GM23338 (cell line): ENCODE measurements around the gene PXK.

Experiments
- CREB1 ChIP-seq: fragments of 250-450 bp; sonication (Bioruptor Pico); IDR thresholded peaks from 2 replicates; pipeline ENCODE4 v1.5.0; 2020; ENCODE audit warnings: low read depth, mild to moderate bottlenecking, moderate library complexity
- CTCF ChIP-seq, 2 experiments: fragments of 200-600 bp in 1 of 2; sonication (generic) in 1 of 2; conservative IDR thresholded peaks; 2 replicates each; pipeline versions ENCODE4 v1.5.1 to v1.6.1; 2016 to 2017; ENCODE audit warnings: antibody characterized with exemption in 2 of 2, low read depth in 2 of 2, mild to moderate bottlenecking in 2 of 2, moderate library complexity in 1 of 2
- EZH2 ChIP-seq: fragments of 200-600 bp; sonication (generic); IDR thresholded peaks from one replicate; pipeline ENCODE4 v1.8.0; 2017; ENCODE audit warnings: antibody characterized with exemption, mild to moderate bottlenecking, low read depth; ENCODE audit not compliant: unreplicated experiment
- EZH2phosphoT487 ChIP-seq: fragments of 200-600 bp; sonication (generic); IDR thresholded peaks from one replicate; pipeline ENCODE4 v1.8.1; 2018; ENCODE audit warnings: antibody characterized with exemption; ENCODE audit not compliant: unreplicated experiment
- JUNB ChIP-seq: IDR thresholded peaks from one replicate; pipeline ENCODE4 v1.6.1; 2016; ENCODE audit warnings: antibody characterized with exemption; ENCODE audit not compliant: unreplicated experiment
- POLR2AphosphoS5 ChIP-seq: IDR thresholded peaks from 2 replicates; pipeline ENCODE4 v1.6.1; 2016; ENCODE audit warnings: antibody characterized with exemption, low read depth
- REST ChIP-seq: IDR thresholded peaks from one replicate; pipeline ENCODE4 v1.6.1; 2018; ENCODE audit warnings: antibody characterized with exemption; ENCODE audit not compliant: unreplicated experiment
- ZNF331 ChIP-seq: fragments of 250-450 bp; sonication (Bioruptor Pico); IDR thresholded peaks from 2 replicates; pipeline ENCODE4 v1.5.0; 2020; ENCODE audit warnings: low read depth, mild to moderate bottlenecking, moderate library complexity
- ZNF462 ChIP-seq: fragments of 250-450 bp; sonication (Bioruptor Pico); IDR thresholded peaks from 2 replicates; pipeline ENCODE4 v1.5.0; 2020; ENCODE audit warnings: mild to moderate bottlenecking, moderate library complexity

GRCh38 chr3:58340594-58341244, 8.0 kb downstream of the PXK start:
- TF ChIP-seq CREB1 (CRISPR knock-in tag) (no peak), CTCF (conservative IDR thresholded peaks at IDR 0.05; ENCODE audit: low read depth in 2 of 2) (no peak), REST (no peak), ZNF331 (no peak), EZH2 (no peak), EZH2phosphoT487 (no peak), POLR2AphosphoS5 (no peak), ZNF462 (CRISPR knock-in tag) (no peak), JUNB (no peak)
